ENCODE measurements around the gene SORCS2. TPM values are rescaled to one million over a fixed set of nuclear protein-coding genes. Genes with fewer than 3 reads are reported as not detected.
A peak's percentile ranks its signal among the peaks of the same experiment; 100 is the strongest.

The SORCS2 gene
- total and polyA plus RNA-seq, 2 of the 8 experiments (the other 6 are each of a cell fraction or from before 2014, with no cell fraction given): 0.36 to 1.8 TPM

DNA sequence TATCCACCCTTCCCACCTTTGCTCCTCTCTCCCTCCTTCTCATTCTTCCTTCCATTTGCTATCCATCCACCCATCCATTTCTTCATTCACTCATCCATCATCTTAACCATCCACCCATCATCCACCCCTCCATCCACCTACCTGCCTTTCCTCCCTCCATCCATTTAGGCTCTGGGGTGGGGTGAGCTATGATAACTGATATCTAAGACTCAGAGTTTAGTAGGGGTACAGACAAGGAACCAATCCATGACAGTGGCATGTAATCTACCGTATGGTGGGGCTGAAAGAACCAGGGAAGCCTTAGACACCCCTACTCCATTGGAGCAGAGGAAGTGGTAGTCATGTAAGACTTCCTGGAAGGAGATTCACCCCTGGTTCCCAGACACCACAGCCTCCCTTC is 219.2 kb downstream of the SORCS2 start:
- H2BK120ac ChIP-seq (replicated peaks; ENCODE audit: low read depth, low read length): no peak overlapping the region
- TF ChIP-seq CHD2 (IDR thresholded peaks at IDR 0.05; ENCODE audit: low read length) (no peak), RBBP5 (IDR thresholded peaks at IDR 0.05; ENCODE audit: borderline replicate concordance, low read depth, low read length) (no peak), SUZ12 (IDR thresholded peaks at IDR 0.05; ENCODE audit: low read length) (no peak), SP2 (IDR thresholded peaks at IDR 0.05; ENCODE audit: low read length) (no peak), KDM1A (IDR thresholded peaks at IDR 0.05; ENCODE audit: borderline replicate concordance, low read length) (no peak), HDAC2 (IDR thresholded peaks at IDR 0.05; ENCODE audit: borderline replicate concordance in 1 of 2, low read depth in 2 of 2, low read length in 2 of 2) (no peak), YY1 (IDR thresholded peaks at IDR 0.05; ENCODE audit: low read depth, low read length) (no peak), EZH2 (IDR thresholded peaks at IDR 0.05; ENCODE audit: low read depth, low read length, severe bottlenecking) (no peak), CREB1 (IDR thresholded peaks at IDR 0.05) (no peak), SRF (IDR thresholded peaks at IDR 0.05; ENCODE audit: low read depth, low read length) (no peak), CEBPB (IDR thresholded peaks at IDR 0.05; ENCODE audit: low read depth, low read length) (no peak), POLR2A (IDR thresholded peaks at IDR 0.05; ENCODE audit: control extremely low read depth in 1 of 2, low read depth in 2 of 2, low read length in 2 of 2) (no peak), PHF8 (conservative IDR thresholded peaks at IDR 0.05; ENCODE audit: low read depth, low read length) (no peak), RFX5 (IDR thresholded peaks at IDR 0.05; ENCODE audit: borderline replicate concordance, low read depth, low read length) (no peak)
- TF ChIP-seq, protein P1, sequence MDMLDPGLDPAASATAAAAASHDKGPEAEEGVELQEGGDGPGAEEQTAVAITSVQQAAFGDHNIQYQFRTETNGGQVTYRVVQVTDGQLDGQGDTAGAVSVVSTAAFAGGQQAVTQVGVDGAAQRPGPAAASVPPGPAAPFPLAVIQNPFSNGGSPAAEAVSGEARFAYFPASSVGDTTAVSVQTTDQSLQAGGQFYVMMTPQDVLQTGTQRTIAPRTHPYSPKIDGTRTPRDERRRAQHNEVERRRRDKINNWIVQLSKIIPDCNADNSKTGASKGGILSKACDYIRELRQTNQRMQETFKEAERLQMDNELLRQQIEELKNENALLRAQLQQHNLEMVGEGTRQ (IDR thresholded peaks at IDR 0.05; ENCODE audit: low read length): no peak

More for the DNA sequence above, 219.2 kb downstream of the SORCS2 start:
- Histone ChIP-seq H3K79me1 (ENCODE audit: low read depth, low read length) (no peaks in the 10 kb centered on the region), H3K36me3 (ENCODE audit: control insufficient read depth in 2 of 4, insufficient read depth in 4 of 4, low read length in 3 of 4) (no peaks in the 10 kb centered on the region; a peak in 1 of 8 replicates), H3K27me3 (replicated peaks in 1 of 4; ENCODE audit: control insufficient read depth in 3 of 4, extremely low read depth in 1 of 4, insufficient read depth in 3 of 4, low read length in 3 of 4) (peaks cover 36 to 57% (median 49%) of the 10 kb centered on the region in 4 experiments), H3K14ac (ENCODE audit: insufficient read length) (no peak overlapping the region), H4K20me1 (replicated peaks in 1 of 2; ENCODE audit: control insufficient read depth in 1 of 2, insufficient read depth in 2 of 2, low read length in 2 of 2) (peaks cover 8 to 10% of the 10 kb centered on the region in 2 experiments), H3K4me3 (ENCODE audit: extremely low read depth in 1 of 4, insufficient read depth in 2 of 4, low read depth in 3 of 4, low read length in 4 of 4) (no peak overlapping the region), H2AK5ac (ENCODE audit: low read depth, low read length) (no peak overlapping the region), H4K5ac (ENCODE audit: insufficient read length, low read depth, low read length) (no peak overlapping the region), H2BK5ac (ENCODE audit: low read depth, low read length) (no peak overlapping the region), H3K4me2 (ENCODE audit: insufficient read depth in 1 of 2, low read depth in 2 of 2, low read length in 2 of 2) (no peak overlapping the region), H2AFZ (ENCODE audit: low read length) (no peak overlapping the region), H3K9ac (replicated peaks in 1 of 4; ENCODE audit: extremely low read depth in 1 of 4, low read depth in 3 of 4, low read length in 3 of 4) (no peak overlapping the region), H3K4ac (replicated peaks; ENCODE audit: insufficient read length, low read depth, low read length) (no peak overlapping the region), H3K27ac (ENCODE audit: low read depth, low read length) (no peak overlapping the region), H3K18ac (ENCODE audit: extremely low read depth, low read length) (no peak overlapping the region), H3K56ac (replicated peaks; ENCODE audit: insufficient read length, low read depth, low read length) (no peak overlapping the region), H4K8ac (ENCODE audit: extremely low read depth, insufficient read depth, low read length) (no peak overlapping the region), H3K23ac (ENCODE audit: insufficient read length) (no peak overlapping the region), H4K91ac (replicated peaks; ENCODE audit: insufficient read length, low read length) (no peak overlapping the region), H2BK20ac (ENCODE audit: low read length) (no peak overlapping the region), H3K23me2 (ENCODE audit: low read depth, low read length) (peaks cover 5% of the 10 kb centered on the region), H3K4me1 (replicated peaks in 1 of 4; ENCODE audit: control insufficient read depth in 3 of 4, insufficient read depth in 4 of 4, low read length in 3 of 4) (peaks cover 2 to 15% (median 12%) of the 10 kb centered on the region in 4 experiments; a peak in 4 of 7 replicates), H2BK12ac (ENCODE audit: low read depth, low read length) (no peak overlapping the region), H2BK15ac (ENCODE audit: low read length) (no peak overlapping the region), H3K9me3 (ENCODE audit: insufficient read depth in 2 of 2, low read depth in 1 of 2, low read length in 1 of 2) (no peaks in the 10 kb centered on the region), H3K79me2 (ENCODE audit: control insufficient read depth in 1 of 2, insufficient read depth in 2 of 2, low read length in 2 of 2) (no peaks in the 10 kb centered on the region)
- FAIRE-seq: no peak
- 86% methylated on average over 1 of the region's 1 CpG; no CpG with 5 or more reads in 1 of the 2 experiments for WGBS, 2 experiments (ENCODE audit: extremely low coverage in 1 of 2, insufficient coverage in 1 of 2, insufficient read length in 1 of 2, insufficient replicate concordance in 2 of 2, low coverage in 1 of 2, low lambda C conversion rate in 2 of 2, missing lambda C conversion rate in 1 of 2)
- CTCF ChIA-PET (ENCODE audit: partially characterized antibody): no interaction called here
- POLR2A ChIA-PET (ENCODE audit: partially characterized antibody): no interaction called here
- DNase-seq (ENCODE audit: low read depth in 1 of 2, low spot score in 2 of 2): peak in 1 of 2 experiments; percentile 16
